ENCODE measurements around the gene OPN1SW.

Gene OPN1SW

GRCh38 chr7:128801667-128802418 is 26.2 kb upstream of the OPN1SW start:
- TF ChIP-seq, protein P1, sequence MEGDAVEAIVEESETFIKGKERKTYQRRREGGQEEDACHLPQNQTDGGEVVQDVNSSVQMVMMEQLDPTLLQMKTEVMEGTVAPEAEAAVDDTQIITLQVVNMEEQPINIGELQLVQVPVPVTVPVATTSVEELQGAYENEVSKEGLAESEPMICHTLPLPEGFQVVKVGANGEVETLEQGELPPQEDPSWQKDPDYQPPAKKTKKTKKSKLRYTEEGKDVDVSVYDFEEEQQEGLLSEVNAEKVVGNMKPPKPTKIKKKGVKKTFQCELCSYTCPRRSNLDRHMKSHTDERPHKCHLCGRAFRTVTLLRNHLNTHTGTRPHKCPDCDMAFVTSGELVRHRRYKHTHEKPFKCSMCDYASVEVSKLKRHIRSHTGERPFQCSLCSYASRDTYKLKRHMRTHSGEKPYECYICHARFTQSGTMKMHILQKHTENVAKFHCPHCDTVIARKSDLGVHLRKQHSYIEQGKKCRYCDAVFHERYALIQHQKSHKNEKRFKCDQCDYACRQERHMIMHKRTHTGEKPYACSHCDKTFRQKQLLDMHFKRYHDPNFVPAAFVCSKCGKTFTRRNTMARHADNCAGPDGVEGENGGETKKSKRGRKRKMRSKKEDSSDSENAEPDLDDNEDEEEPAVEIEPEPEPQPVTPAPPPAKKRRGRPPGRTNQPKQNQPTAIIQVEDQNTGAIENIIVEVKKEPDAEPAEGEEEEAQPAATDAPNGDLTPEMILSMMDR (IDR thresholded peaks at IDR 0.05; ENCODE audit: borderline replicate concordance, insufficient read depth, low read depth, low read length), result no peak
- H3K4me3 ChIP-seq (ENCODE audit: low read depth, low read length), result no peak overlapping the region

DNA sequence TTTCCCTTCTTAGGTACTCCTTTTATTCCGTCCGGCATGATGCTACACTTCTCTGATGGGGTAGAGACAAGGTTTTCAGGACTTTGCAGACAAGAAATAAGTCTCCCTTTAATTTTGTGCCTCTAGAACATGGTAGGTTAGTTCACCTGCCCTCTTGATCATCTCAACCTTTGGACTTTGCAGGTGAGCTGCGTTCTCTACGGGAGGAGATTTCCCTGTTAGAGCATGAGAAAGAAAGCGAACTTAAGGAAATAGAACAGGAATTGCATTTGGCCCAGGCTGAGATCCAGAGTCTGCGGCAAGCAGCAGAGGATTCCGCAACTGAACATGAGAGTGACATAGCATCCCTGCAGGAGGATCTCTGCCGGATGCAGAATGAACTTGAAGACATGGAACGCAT is 25.4 kb upstream of the OPN1SW start:
- TF ChIP-seq, protein P1 (IDR thresholded peaks at IDR 0.05; ENCODE audit: borderline replicate concordance, insufficient read depth, low read depth, low read length), result no peak
- no peak overlapping the region for H3K4me3 ChIP-seq (ENCODE audit: low read depth, low read length)

- TF ChIP-seq, protein P1 (IDR thresholded peaks at IDR 0.05; ENCODE audit: borderline replicate concordance, insufficient read depth, low read depth, low read length), result no peak
- H3K4me3 ChIP-seq (ENCODE audit: low read depth, low read length), result no peak overlapping the region
Observed at GRCh38 chr7:128800567-128800966, 25.0 kb upstream of the OPN1SW start.

GRCh38 chr7:128799451-128799850 is 23.9 kb upstream of the OPN1SW start:
- no peak overlapping the region for H3K4me3 ChIP-seq (ENCODE audit: low read depth, low read length)
- TF ChIP-seq, protein P1 (IDR thresholded peaks at IDR 0.05; ENCODE audit: borderline replicate concordance, insufficient read depth, low read depth, low read length), result no peak

DNA sequence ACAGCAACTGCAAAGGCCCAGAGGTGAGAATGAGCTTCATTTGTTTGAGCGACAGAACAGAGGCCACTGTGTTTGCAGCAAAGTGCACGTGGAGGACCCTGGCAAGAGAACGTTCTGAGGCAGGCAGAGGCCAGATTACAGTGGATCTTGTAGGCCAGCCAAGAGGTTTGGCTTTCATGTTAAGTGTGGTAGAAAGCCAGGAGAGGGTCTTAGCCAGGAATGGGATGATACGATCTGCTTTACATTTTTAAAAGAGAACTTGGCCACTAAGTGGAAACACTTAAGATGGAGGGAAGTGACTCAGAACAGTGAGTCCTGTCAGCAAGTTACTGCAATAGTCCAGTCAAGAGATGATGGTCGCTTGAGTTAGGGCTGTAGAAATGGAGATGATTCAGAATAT is 20.7 kb upstream of the OPN1SW start:
- H3K4me3 ChIP-seq (ENCODE audit: low read depth, low read length), result no peak overlapping the region
- TF ChIP-seq, protein P1 (IDR thresholded peaks at IDR 0.05; ENCODE audit: borderline replicate concordance, insufficient read depth, low read depth, low read length), result no peak

DNA sequence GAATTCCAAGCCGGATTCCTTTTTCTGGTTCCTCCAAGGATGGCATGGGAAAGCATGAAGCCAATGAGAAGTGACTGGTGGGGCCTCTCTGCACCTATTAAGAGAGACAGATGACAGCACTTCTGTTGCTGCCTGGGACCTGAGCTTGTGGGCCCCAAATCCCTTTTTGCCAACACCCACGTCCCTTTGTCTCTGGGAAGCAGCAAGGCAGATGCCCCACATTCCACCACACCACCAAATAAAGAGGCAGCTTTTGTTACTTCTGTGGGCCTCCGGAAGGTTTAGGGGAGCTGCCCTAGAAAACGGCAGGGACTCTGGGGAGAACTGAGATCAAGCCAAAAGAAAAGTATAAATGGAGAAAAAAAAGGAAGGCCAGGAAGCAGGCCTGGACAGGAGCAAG is 19.5 kb upstream of the OPN1SW start:
- no peak overlapping the region for H3K4me3 ChIP-seq (ENCODE audit: low read depth, low read length)
- TF ChIP-seq, protein P1 (IDR thresholded peaks at IDR 0.05; ENCODE audit: borderline replicate concordance, insufficient read depth, low read depth, low read length), result no peak

- H3K4me3 ChIP-seq (ENCODE audit: low read depth, low read length), result no peak overlapping the region
- TF ChIP-seq, protein P1 (IDR thresholded peaks at IDR 0.05; ENCODE audit: borderline replicate concordance, insufficient read depth, low read depth, low read length), result no peak
Observed at GRCh38 chr7:128794436-128794835, 18.8 kb upstream of the OPN1SW start.

Data from GM12875 (cell line).